IPS-11a (cell line): Measurements from ENCODE around the gene PSMC3IP.
"Not testable (repeated sequence)": the region's sequence is repeated elsewhere in the genome, so short reads cannot be mapped to it uniquely, and the experiment has no call there.

Experiments
- H3K4me3 ChIP-seq: one replicate; pipeline ENCODE4 v1.5.1; 2013; ENCODE audit warnings: low read depth, low read length, control low read depth

PSMC3IP gene

DNA sequence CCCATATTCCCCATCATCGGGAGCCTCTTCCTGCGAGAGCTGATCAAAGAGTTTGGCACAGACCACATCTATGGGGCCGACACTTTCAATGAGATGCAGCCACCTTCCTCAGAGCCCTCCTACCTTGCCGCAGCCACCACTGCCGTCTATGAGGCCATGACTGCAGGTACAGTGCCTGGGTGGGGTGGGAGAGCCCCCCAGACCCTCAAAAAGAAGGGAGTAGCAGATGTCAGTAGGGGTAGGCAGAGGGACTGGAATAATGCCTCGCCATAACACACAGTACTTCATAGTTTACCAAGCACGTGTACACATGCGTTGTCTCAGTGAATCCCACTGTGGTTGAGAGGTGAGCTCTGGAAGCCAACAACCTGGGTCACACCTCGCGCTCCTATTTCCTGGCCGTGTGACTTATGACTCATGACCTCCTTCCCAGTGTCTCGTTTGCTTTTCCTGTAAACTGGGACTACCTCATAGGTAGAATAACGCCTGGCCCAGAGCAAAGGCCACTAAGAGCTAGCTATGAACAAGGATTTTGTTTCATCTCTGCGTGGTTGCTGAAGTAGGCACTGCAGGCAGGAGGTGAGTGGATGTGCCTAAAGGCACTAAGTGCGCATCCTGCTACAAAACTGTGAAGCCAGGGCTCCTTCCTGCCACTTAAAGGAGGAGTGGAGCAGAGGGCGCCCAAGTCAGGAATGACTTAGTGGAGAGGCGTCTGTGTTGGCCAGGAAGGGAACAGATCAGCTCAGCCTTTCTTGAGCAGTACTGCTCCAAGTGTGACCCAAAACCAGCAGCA lies 36.3 kb downstream of the PSMC3IP start:
- H3K4me3 ChIP-seq, result no peak overlapping the region

DNA sequence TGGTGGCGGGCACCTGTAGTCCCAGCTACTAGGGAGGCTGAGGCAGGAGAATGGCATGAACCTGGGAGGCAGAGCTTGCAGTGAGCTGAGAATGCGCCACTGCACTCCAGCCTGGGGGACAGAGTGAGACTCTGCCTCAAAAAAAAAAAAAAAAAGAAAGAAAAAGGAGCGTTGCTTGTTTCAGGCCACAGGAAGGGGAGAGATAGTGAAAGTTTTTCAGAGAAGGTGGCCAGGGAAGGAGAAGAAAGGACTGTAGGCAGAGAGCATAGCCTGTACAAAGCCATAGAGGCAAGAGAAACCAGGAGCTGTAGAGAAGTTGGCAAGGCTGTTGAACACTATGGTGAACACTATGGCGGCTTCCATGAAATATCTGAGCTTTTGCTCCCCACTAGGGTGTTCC lies 37.0 kb downstream of the PSMC3IP start:
- not testable (repeated sequence) for H3K4me3 ChIP-seq

DNA sequence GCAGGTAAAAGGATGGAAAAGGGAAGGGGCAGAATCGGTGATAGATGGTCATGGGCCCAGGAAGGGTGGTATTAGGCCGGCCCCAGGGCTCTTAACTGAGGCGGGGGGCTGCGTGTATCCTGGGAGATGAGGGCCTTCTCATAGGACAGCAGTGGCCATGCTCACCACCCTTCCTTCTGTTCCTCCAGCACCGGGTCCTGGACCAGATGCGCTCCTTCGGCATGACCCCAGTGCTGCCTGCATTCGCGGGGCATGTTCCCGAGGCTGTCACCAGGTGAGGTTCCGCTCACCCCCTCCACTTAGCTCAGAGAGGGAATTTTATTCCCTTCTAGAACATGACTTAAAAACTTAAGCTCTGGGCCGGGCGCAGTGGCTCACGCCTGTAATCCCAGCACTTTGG lies 39.0 kb downstream of the PSMC3IP start:
- no peak overlapping the region for H3K4me3 ChIP-seq

- no peak overlapping the region for H3K4me3 ChIP-seq
Measured at GRCh38 chr17:42537826-42538451, 39.6 kb downstream of the PSMC3IP start.

DNA sequence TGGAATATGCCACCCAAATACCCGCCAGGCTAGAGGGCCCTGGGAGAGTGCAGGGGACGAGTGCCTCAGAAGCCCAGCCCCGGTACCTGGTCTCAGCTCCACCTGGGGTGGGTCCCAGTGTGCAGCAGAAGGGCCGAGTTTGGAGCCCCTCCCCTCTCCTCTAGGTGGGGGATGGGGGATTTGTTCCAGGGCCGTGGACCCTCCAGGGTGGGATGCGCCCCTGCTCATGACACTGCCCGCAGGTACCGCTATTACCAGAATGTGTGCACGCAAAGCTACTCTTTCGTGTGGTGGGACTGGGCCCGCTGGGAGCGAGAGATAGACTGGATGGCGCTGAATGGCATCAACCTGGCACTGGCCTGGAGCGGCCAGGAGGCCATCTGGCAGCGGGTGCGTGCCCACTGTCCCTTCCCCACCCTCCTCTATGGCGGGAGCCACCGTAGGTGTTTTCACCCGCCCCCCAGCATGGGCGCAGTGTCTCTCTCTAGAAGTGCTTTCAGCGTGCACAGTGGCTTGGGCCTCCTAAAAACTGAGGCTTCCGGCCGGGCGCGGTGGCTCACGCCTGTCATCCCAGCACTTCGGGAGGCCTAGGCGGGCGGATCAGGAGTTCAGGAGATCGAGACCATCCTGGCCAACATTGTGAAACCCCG lies 40.2 kb downstream of the PSMC3IP start:
- H3K4me3 ChIP-seq, result peak overlapping the region; percentile 52

GRCh38 chr17:42536372-42537155 lies 41.0 kb downstream of the PSMC3IP start:
- H3K4me3 ChIP-seq, result peak overlapping the region; percentile 52

DNA sequence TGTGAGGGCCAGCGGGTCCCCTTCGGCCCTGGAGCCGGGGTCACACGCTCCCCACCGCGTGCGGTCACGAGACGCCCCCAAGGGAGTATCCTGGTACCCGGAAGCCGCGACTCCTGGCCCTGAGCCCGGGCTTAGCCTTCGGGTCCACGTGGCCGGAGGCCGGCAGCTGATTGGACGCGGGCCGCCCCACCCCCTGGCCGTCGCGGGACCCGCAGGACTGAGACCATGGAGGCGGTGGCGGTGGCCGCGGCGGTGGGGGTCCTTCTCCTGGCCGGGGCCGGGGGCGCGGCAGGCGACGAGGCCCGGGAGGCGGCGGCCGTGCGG lies 41.5 kb downstream of the PSMC3IP start, which contains the start of gene NAGLU:
Gene NAGLU (plus strand): TSS at position 194 of the 324 bp plus-strand sequence. CDS start 32 bp downstream, at position 226.
- peak within 1 kb of the TSS; percentile 52 for H3K4me3 ChIP-seq

- peak overlapping the region; percentile 52 for H3K4me3 ChIP-seq
Measured at GRCh38 chr17:42535155-42536047, 42.1 kb downstream of the PSMC3IP start.

DNA sequence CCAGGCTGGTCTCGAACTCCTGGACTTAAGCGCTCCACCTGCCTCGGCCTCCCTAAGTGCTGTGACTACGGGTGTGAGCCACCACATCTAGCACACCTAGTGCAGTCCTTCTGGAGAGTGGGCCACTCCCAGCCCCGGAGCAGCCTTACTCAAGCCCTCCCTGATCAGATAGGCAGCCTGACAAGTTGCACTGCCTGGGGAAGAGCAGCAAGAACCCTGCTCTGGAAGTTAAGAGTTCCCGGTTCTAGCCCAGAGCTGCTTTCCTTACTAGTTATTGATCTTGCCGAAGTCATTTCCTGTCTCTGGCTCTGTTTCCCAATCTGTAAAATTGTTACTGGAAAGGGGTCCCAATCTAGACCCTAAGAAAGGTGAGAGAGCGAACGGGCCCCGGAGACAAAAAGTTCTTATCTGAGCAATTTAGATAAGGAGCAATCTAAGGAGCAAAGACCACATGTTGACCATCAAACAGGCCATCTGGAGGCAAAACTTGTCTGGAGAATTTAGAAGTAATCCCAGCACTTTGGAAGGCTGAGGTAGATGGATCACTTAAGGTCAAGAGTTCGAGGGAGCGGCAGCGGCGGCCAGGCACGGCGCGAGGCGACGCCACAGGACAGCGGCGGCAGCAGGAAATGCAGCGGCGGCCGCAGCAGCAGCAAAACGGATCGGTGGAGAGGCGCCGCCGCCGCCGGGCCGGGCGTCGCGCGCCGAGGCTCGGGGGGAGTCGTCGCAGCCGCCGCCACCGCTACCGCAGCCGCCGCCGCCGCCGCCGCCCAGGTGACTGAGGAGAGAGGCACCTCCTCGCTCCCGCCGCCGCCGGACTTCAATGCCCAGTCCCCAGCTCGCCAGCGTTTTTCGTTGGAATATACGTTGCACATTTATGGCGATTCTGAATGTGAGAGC lies 45.8 kb downstream of the PSMC3IP start:
- peak overlapping the region; percentile 13 for H3K4me3 ChIP-seq

DNA sequence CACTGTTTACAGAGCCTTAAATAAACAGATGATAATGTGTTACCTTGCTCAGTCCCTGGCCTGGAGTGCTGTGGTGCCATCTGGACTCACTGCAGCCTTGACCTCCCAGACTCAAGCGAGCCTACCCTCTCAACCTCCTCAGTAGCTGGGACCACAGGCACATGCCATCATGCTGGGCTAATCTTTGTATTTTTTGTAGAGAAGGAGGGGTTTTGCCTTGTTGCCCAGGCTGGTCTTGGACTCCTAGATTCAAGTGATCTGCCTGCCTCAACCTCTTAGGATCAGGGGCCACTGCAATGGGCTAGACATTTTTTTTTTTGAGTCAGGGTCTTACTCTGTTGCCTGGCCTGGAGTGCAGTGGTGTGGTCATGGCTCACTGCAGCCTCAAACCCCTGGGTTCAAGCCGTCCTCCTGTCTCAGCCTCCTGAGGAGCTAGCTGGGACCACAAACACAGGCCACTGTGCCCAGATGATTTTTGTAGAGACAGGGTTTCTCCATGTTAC lies 46.5 kb downstream of the PSMC3IP start:
- H3K4me3 ChIP-seq, result no peak overlapping the region

- H3K4me3 ChIP-seq, result no peak overlapping the region
Measured at GRCh38 chr17:42529061-42529460, 48.5 kb downstream of the PSMC3IP start.

GRCh38 chr17:42527932-42528331 lies 49.6 kb downstream of the PSMC3IP start:
- H3K4me3 ChIP-seq, result no peak overlapping the region

GRCh38 chr17:42526031-42526444 lies 51.5 kb downstream of the PSMC3IP start:
- H3K4me3 ChIP-seq, result no peak overlapping the region

GRCh38 chr17:42525221-42525620 lies 52.3 kb downstream of the PSMC3IP start:
- H3K4me3 ChIP-seq, result no peak overlapping the region

DNA sequence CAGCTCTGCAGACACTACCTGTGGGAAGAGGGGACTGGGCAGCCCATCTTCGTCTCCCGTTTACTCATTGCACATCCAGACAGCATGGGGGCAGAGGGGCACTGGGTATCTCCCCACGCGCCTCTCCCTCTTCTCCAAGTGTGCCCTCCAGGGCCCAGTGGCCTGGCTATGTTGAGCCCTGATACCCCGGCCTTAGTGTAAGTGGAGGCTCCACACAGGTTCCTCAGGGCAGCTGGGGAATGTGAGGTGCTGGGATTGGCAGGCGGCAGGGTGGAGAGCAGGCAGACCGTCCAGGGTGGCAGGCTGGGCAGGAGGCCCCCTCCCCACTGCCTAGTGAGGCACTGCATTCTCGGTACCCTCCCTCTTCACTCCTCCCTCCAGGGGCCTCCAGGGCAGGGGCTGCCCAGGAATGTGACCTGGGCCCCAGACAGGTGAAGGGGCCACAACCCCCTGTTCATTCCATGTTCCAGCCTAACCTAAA lies 54.7 kb downstream of the PSMC3IP start:
- no peak overlapping the region for H3K4me3 ChIP-seq
